Osteoblast (primary cell): ENCODE measurements around the gene CPTP. TPM values are rescaled to one million over a fixed set of nuclear protein-coding genes. Genes with fewer than 3 reads are reported as not detected.

ENCODE experiments used
- DNase-seq: peaks from one replicate; pipeline ENCODE4 v3.0.0; 2011; ENCODE audit warnings: low spot score, mixed read lengths; ENCODE audit not compliant: insufficient read length; ENCODE audit errors: missing footprints
- H2AFZ ChIP-seq: 2 replicates; pipeline ENCODE4 v1.6.0; 2011; ENCODE audit warnings: mild to moderate bottlenecking, low read length
- H3K27ac ChIP-seq: 2 replicates; pipeline ENCODE4 v1.5.1; 2011; ENCODE audit warnings: mild to moderate bottlenecking, low read depth, low read length, moderate library complexity
- H3K27me3 ChIP-seq: 2 replicates; pipeline ENCODE4 v1.6.0; 2012; ENCODE audit warnings: mild to moderate bottlenecking, control low read depth, inconsistent platforms, low read length, moderate library complexity; ENCODE audit not compliant: insufficient read depth
- H3K36me3 ChIP-seq: 2 replicates; pipeline ENCODE4 v1.5.1; 2011; ENCODE audit warnings: mild to moderate bottlenecking, low read length, control low read depth, moderate library complexity; ENCODE audit not compliant: insufficient read depth
- H3K4me1 ChIP-seq: 2 replicates; pipeline ENCODE4 v1.5.1; 2011; ENCODE audit warnings: mild to moderate bottlenecking, low read length, control low read depth, moderate library complexity; ENCODE audit not compliant: insufficient read depth
- H3K4me2 ChIP-seq: 2 replicates; pipeline ENCODE4 v1.6.0; 2011; ENCODE audit warnings: mild to moderate bottlenecking, low read length; ENCODE audit not compliant: insufficient read depth
- H3K4me3 ChIP-seq: fragments of 200-600 bp; sonication (generic); 3 replicates; pipeline ENCODE4 v1.5.1; 2012; ENCODE audit warnings: mild to moderate bottlenecking, low read length, inconsistent platforms; ENCODE audit not compliant: insufficient read depth
- H3K79me2 ChIP-seq: 2 replicates; pipeline ENCODE4 v1.6.0; 2012; ENCODE audit warnings: mild to moderate bottlenecking, low read length, control low read depth, inconsistent platforms; ENCODE audit not compliant: insufficient read depth
- H3K9me3 ChIP-seq: 2 replicates; pipeline ENCODE4 v1.5.1; 2011; ENCODE audit warnings: low read depth, low read length, control low read depth
- H4K20me1 ChIP-seq: 2 replicates; pipeline ENCODE4 v1.6.0; 2012; ENCODE audit warnings: mild to moderate bottlenecking, low read length, control low read depth; ENCODE audit not compliant: insufficient read depth
- CTCF ChIP-seq: IDR thresholded peaks from 2 replicates; pipeline ENCODE4 v1.5.1; 2011; ENCODE audit warnings: mild to moderate bottlenecking, low read depth, low read length, moderate library complexity; ENCODE audit errors: extremely low read depth
- total RNA-seq: library from RNA; depleted of rRNA; stranded (reverse); fragments of >200 nt; gene quantifications from 2 replicates; pipeline ENCODE4 v1.2.3, GENCODE V29; 2012

CPTP gene
- total RNA-seq, 1 donor = 13.8 TPM

- Histone ChIP-seq H3K4me1 (peaks cover 5% of the 10 kb centered on the region), H3K27me3 (no peaks in the 10 kb centered on the region), H3K4me2 (no peak overlapping the region), H3K36me3 (no peaks in the 10 kb centered on the region), H3K79me2 (no peaks in the 10 kb centered on the region), H3K4me3 (no peak overlapping the region), H2AFZ (no peak overlapping the region), H4K20me1 (peaks cover 6% of the 10 kb centered on the region), H3K27ac (no peak overlapping the region), H3K9me3 (no peaks in the 10 kb centered on the region)
- TF ChIP-seq CTCF = no peak
- DNase-seq = no peak
These were observed 38.0 kb upstream of the CPTP start for GRCh38 chr1:1286313-1287261.

GRCh38 chr1:1287288-1288110 lies 37.1 kb upstream of the CPTP start:
- no peak for DNase-seq
- H3K4me2 ChIP-seq = no peak overlapping the region
- H4K20me1 ChIP-seq = peaks cover 11% of the 10 kb centered on the region
- no peaks in the 10 kb centered on the region for H3K9me3 ChIP-seq
- no peak overlapping the region for H3K27ac ChIP-seq
- H3K27me3 ChIP-seq = no peaks in the 10 kb centered on the region
- H3K4me1 ChIP-seq = peaks cover 5% of the 10 kb centered on the region
- no peak overlapping the region for H3K4me3 ChIP-seq
- no peaks in the 10 kb centered on the region for H3K36me3 ChIP-seq
- H2AFZ ChIP-seq = no peak overlapping the region
- H3K79me2 ChIP-seq = no peaks in the 10 kb centered on the region
- no peak for TF ChIP-seq CTCF

GRCh38 chr1:1290238-1290731 lies 34.3 kb upstream of the CPTP start:
- Histone ChIP-seq H3K79me2 (no peaks in the 10 kb centered on the region), H3K9me3 (no peaks in the 10 kb centered on the region), H3K27me3 (no peaks in the 10 kb centered on the region), H3K4me1 (peaks cover 5% of the 10 kb centered on the region), H4K20me1 (peaks cover 11% of the 10 kb centered on the region), H2AFZ (no peak overlapping the region), H3K27ac (no peak overlapping the region), H3K4me3 (no peak overlapping the region), H3K36me3 (no peaks in the 10 kb centered on the region), H3K4me2 (no peak overlapping the region)
- peak; percentile 99 for DNase-seq
- TF ChIP-seq CTCF = peak; percentile 50

- Histone ChIP-seq H4K20me1 (peaks cover 11% of the 10 kb centered on the region), H3K9me3 (no peaks in the 10 kb centered on the region), H3K27ac (no peak overlapping the region), H3K4me1 (peaks cover 5% of the 10 kb centered on the region), H3K4me2 (no peak overlapping the region), H3K27me3 (no peaks in the 10 kb centered on the region), H3K79me2 (no peaks in the 10 kb centered on the region), H2AFZ (no peak overlapping the region), H3K4me3 (no peak overlapping the region), H3K36me3 (no peaks in the 10 kb centered on the region)
- DNase-seq = peak; percentile 97
- TF ChIP-seq CTCF = no peak
These were observed 33.5 kb upstream of the CPTP start for GRCh38 chr1:1291023-1291528.
